ENCODE measurements around the gene APRT.

- TF ChIP-seq POLR2AphosphoS5 (IDR thresholded peaks at IDR 0.05; ENCODE audit: low read depth, low read length) (no peak), POLR2A (IDR thresholded peaks at IDR 0.05; ENCODE audit: low read depth, low read length) (no peak)
Measured at GRCh38 chr16:88828711-88829110, 17.0 kb upstream of the APRT start.
